Esophagus (tissue), 2 donors: ENCODE measurements around the gene CEACAM8. TPM values are rescaled to one million over a fixed set of nuclear protein-coding genes. Genes with fewer than 3 reads are reported as not detected.

Experiments used
- H3K27ac ChIP-seq, 2 donors: one replicate each; pipeline ENCODE4 v1.5.1; 2013; ENCODE audit warnings: low read depth in 2 of 2, mild to moderate bottlenecking in 2 of 2, inconsistent platforms in 1 of 2, low read length in 1 of 2, moderate library complexity in 1 of 2
- H3K27me3 ChIP-seq, 2 donors: one replicate each; pipeline ENCODE4 v1.6.1; 2013; ENCODE audit warnings: low read length in 2 of 2, control low read depth in 1 of 2, mild to moderate bottlenecking in 1 of 2; ENCODE audit not compliant: insufficient read depth in 2 of 2, control insufficient read depth in 1 of 2
- H3K36me3 ChIP-seq, 2 donors: one replicate each; pipeline ENCODE4 v1.6.1; 2013; ENCODE audit warnings: low read length in 1 of 2; ENCODE audit not compliant: control insufficient read depth in 2 of 2, insufficient read depth in 2 of 2
- H3K4me1 ChIP-seq, 2 donors: one replicate each; pipeline ENCODE4 v1.6.1; 2013; ENCODE audit warnings: low read length in 1 of 2; ENCODE audit not compliant: control insufficient read depth in 2 of 2, insufficient read depth in 2 of 2
- H3K4me3 ChIP-seq, 2 donors: one replicate each; pipeline ENCODE4 v1.5.1; 2013; ENCODE audit warnings: low read length in 2 of 2, mild to moderate bottlenecking in 2 of 2, low read depth in 1 of 2, moderate library complexity in 1 of 2
- H3K9me3 ChIP-seq, 2 donors: one replicate each; pipeline ENCODE4 v1.6.1; 2013; ENCODE audit warnings: mild to moderate bottlenecking in 2 of 2, low read depth in 1 of 2, low read length in 1 of 2, moderate library complexity in 1 of 2; ENCODE audit not compliant: control insufficient read depth in 2 of 2, insufficient read depth in 1 of 2
- WGBS, 2 donors: extraction: QIAGEN DNeasy Blood & Tissue Kit; methylation state at CpG; one replicate each; pipeline ENCODE4 v1.1.7; 2013; 5-methylcytosine and 5-hydroxymethylcytosine counted together
- polyA plus RNA-seq, 2 donors: library from polyadenylated mRNA; stranded (reverse); fragments of 200-250 nt; gene quantifications; one replicate each; pipeline ENCODE4 v1.2.3, GENCODE V29; 2013
- donor health status: healthy with polysubstance abuse.
- donor health status: Bipolar disorder and iron deficiency.

CEACAM8 gene
- polyA plus RNA-seq, 2 donors, result not detected

- WGBS, 2 donors, result 87 to 88% methylated on average over 2 of the region's 2 CpGs
- Histone ChIP-seq H3K27ac (no peak overlapping the region), H3K27me3 (no peaks in the 10 kb centered on the region), H3K4me1 (peaks cover 3 to 11% of the 10 kb centered on the region in 2 donors), H3K9me3 (no peaks in the 10 kb centered on the region), H3K4me3 (no peak overlapping the region), H3K36me3 (no peaks in the 10 kb centered on the region)
These were observed 61.8 kb downstream of the CEACAM8 start for GRCh38 chr19:42532891-42533290.

- Histone ChIP-seq H3K4me1 (peaks cover 3 to 13% of the 10 kb centered on the region in 2 donors), H3K27me3 (no peaks in the 10 kb centered on the region), H3K27ac (no peak overlapping the region), H3K4me3 (no peak overlapping the region), H3K9me3 (no peaks in the 10 kb centered on the region), H3K36me3 (no peaks in the 10 kb centered on the region)
- 76 to 82% methylated on average over 3 of the region's 3 CpGs for WGBS, 2 donors
These were observed 63.4 kb downstream of the CEACAM8 start for GRCh38 chr19:42531313-42531712.

Other genes with a start within 250 kb of the CEACAM8 start
- 1,000 to 10,000 TPM; 5,144 to 7,132 TPM for gene CNFN, start 204.6 kb downstream of the CEACAM8 start, polyA plus RNA-seq
- 10 to 100 TPM in 1 of 2 donors, 1 to 10 TPM in 1; 9.2 to 11.4 TPM for gene LIPE, start 167.5 kb downstream of the CEACAM8 start, polyA plus RNA-seq
- 100 to 1,000 TPM; 107 to 171 TPM for gene CXCL17, start 152.0 kb downstream of the CEACAM8 start, polyA plus RNA-seq
- 10 to 100 TPM; 38.8 to 68.9 TPM for gene CEACAM1, start 66.4 kb downstream of the CEACAM8 start, polyA plus RNA-seq
- gene PSG3, start 145.6 kb upstream of the CEACAM8 start, polyA plus RNA-seq, result not detected
- gene PSG8, start 170.8 kb upstream of the CEACAM8 start, polyA plus RNA-seq, result not detected